GM23248 (cell line): Measurements from ENCODE around the gene TRIM38.

Experiments
- EZH2 ChIP-seq: fragments of 200-600 bp; sonication (generic); IDR thresholded peaks from 2 replicates; pipeline ENCODE4 v1.6.1; 2018; ENCODE audit warnings: antibody characterized with exemption, mild to moderate bottlenecking; ENCODE audit not compliant: insufficient read depth, poor library complexity, severe bottlenecking
- EZH2phosphoT487 ChIP-seq: fragments of 200-600 bp; sonication (generic); IDR thresholded peaks from 2 replicates; pipeline ENCODE4 v1.6.1; 2018; ENCODE audit warnings: antibody characterized with exemption, moderate library complexity, mild to moderate bottlenecking, low read depth; ENCODE audit not compliant: insufficient read depth

DNA sequence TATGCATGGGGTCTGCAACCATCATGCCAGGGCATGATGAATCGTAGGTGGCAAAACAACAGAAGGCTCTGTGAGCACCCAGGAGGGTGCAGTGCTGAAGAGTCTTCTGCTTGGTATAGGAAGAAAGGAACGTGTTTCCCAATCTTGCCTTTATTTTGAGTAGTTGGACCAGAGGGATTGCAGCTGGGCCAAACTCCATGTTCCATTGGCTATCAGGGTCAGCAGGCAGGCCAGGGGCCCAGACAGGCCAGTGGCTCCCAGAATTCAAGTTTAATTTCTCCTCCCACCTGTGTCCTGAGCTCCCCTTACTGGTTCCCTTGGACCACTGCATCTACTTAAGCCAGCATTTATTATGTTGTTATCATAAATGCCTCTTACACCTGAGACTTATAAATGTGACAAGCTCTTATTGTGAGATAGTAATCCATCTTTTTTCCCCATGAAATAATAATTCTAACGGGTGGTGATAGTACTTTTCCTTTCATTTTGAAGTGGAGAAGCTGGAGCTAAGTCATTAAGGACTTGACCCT lies 918 bp upstream of the TRIM38 start:
- TF ChIP-seq EZH2 (no peak), EZH2phosphoT487 (no peak)
